ENCODE results near the gene VPS13D. TPM values are rescaled to one million over a fixed set of nuclear protein-coding genes. Genes with fewer than 3 reads are reported as not detected.
"Not testable (repeated sequence)": the region's sequence is repeated elsewhere in the genome, so short reads cannot be mapped to it uniquely, and the experiment has no call there.

VPS13D gene
- total RNA-seq, 2 donors from 2014 or later = 63.5 to 67.6 TPM

- Mint-ChIP-seq H3K4me1 (peaks cover 36% of the 10 kb centered on the region), H3K27me3 (no peaks in the 10 kb centered on the region), H3K27ac (peak overlapping the region; percentile 89), H3K4me3 (peak overlapping the region; percentile 28), H3K36me3 (ENCODE audit: low read depth) (peaks cover 11% of the 10 kb centered on the region)
- H3K9me3 ChIP-seq (ENCODE audit: control insufficient read depth, low read length, poor library complexity, severe bottlenecking) = no peaks in the 10 kb centered on the region
- DNase-seq = no peak
- no peak for ATAC-seq
Measured at GRCh38 chr1:12203216-12204007, 26.4 kb upstream of the VPS13D start.

GRCh38 chr1:12204140-12204539, 25.7 kb upstream of the VPS13D start:
- ATAC-seq (peak; percentile 36), DNase-seq (no peak)
- Mint-ChIP-seq H3K4me1 (peaks cover 42% of the 10 kb centered on the region), H3K4me3 (peak overlapping the region; percentile 28), H3K36me3 (ENCODE audit: low read depth) (peaks cover 11% of the 10 kb centered on the region), H3K27me3 (no peaks in the 10 kb centered on the region), H3K27ac (peak overlapping the region; percentile 89)
- H3K9me3 ChIP-seq (ENCODE audit: control insufficient read depth, low read length, poor library complexity, severe bottlenecking) = no peaks in the 10 kb centered on the region

DNA sequence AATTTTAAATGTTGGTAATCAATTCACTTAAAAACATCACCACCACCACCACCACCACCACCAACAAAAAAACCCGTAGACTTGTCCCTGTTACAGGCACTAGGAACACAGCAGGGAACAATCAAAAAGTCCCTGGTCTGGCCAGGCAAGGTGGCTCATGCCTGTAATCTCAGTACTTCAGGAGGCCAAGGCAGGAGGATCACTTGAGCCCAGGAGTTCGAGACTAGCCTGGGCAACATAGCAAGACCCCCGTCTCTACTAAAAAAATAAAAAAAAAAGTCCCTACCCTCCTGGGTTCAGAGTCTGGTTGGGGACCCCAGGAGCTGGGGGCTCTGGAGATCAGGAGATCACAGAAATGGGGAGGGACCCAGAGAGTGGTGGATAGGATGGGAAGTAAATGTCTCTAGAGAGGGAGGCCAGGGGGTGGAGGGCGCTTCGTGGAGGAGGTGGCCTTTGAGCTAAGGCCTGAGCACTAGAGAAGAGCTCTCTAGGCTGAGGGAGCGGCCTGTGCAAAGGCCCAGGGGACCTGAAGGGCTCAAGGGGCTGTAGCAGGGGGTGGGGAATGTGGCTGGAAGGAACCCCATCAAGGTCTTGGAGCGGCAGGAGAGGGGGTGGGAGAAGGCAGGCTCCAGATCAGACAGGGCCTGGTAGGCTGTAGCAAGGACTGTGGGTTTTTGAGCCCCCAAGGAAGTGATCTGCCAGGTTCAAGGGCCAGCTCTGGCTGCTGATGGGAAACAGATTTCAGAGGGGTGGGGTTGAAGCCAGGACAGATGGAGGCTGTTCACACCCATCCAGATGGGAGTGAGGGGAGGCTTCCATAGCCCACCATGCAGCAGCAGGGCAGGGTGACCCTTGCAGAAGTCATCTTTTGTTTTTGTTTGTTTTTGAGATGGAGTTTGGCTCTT, 24.8 kb upstream of the VPS13D start:
- Mint-ChIP-seq H3K4me3 (no peak overlapping the region), H3K36me3 (ENCODE audit: low read depth) (peaks cover 11% of the 10 kb centered on the region), H3K27ac (peak overlapping the region; percentile 89), H3K4me1 (peaks cover 43% of the 10 kb centered on the region), H3K27me3 (no peaks in the 10 kb centered on the region)
- ATAC-seq (no peak), DNase-seq (no peak)
- H3K9me3 ChIP-seq (ENCODE audit: control insufficient read depth, low read length, poor library complexity, severe bottlenecking) = no peaks in the 10 kb centered on the region

DNA sequence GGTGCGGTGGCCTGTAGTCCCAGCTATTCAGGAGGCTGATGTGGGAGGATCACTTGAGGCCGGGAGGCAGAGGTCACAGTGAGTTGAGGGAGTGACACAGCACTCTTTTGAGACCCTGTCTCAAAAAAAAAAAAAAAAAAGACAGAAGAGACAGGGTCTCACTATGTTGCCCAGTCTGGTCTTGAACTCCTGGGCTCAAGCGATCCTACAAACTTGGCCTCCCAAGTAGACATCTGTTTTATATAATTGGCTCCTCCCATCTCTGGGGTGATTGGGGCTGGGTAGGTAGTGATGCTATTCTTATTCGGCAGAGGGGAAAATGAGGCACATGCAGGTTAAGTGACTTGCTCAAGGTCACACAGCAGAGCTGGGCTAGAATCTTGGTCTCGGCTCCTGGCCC, 23.6 kb upstream of the VPS13D start:
- H3K4me3 Mint-ChIP-seq = no peak overlapping the region
- DNase-seq (no peak), ATAC-seq (no peak)
- H3K4me1 Mint-ChIP-seq = peaks cover 54% of the 10 kb centered on the region
- H3K36me3 Mint-ChIP-seq (ENCODE audit: low read depth) = peaks cover 11% of the 10 kb centered on the region
- no peaks in the 10 kb centered on the region for H3K27me3 Mint-ChIP-seq
- H3K9me3 ChIP-seq (ENCODE audit: control insufficient read depth, low read length, poor library complexity, severe bottlenecking) = no peaks in the 10 kb centered on the region
- peak overlapping the region; percentile 89 for H3K27ac Mint-ChIP-seq

GRCh38 chr1:12206792-12207424, 22.9 kb upstream of the VPS13D start:
- no peak overlapping the region for H3K4me3 Mint-ChIP-seq
- no peak for ATAC-seq
- no peak for DNase-seq
- H3K27ac Mint-ChIP-seq = peak overlapping the region; percentile 89
- H3K27me3 Mint-ChIP-seq = no peaks in the 10 kb centered on the region
- H3K4me1 Mint-ChIP-seq = peaks cover 55% of the 10 kb centered on the region
- peaks cover 11% of the 10 kb centered on the region for H3K36me3 Mint-ChIP-seq (ENCODE audit: low read depth)
- H3K9me3 ChIP-seq (ENCODE audit: control insufficient read depth, low read length, poor library complexity, severe bottlenecking) = no peaks in the 10 kb centered on the region

- Mint-ChIP-seq H3K4me3 (peak overlapping the region; percentile 65), H3K36me3 (ENCODE audit: low read depth) (peaks cover 9% of the 10 kb centered on the region), H3K4me1 (peaks cover 48% of the 10 kb centered on the region), H3K27me3 (no peaks in the 10 kb centered on the region), H3K27ac (peak overlapping the region; percentile 90)
- DNase-seq (no peak), ATAC-seq (no peak)
- H3K9me3 ChIP-seq (ENCODE audit: control insufficient read depth, low read length, poor library complexity, severe bottlenecking) = no peaks in the 10 kb centered on the region
Measured at GRCh38 chr1:12208271-12208670, 21.6 kb upstream of the VPS13D start.

DNA sequence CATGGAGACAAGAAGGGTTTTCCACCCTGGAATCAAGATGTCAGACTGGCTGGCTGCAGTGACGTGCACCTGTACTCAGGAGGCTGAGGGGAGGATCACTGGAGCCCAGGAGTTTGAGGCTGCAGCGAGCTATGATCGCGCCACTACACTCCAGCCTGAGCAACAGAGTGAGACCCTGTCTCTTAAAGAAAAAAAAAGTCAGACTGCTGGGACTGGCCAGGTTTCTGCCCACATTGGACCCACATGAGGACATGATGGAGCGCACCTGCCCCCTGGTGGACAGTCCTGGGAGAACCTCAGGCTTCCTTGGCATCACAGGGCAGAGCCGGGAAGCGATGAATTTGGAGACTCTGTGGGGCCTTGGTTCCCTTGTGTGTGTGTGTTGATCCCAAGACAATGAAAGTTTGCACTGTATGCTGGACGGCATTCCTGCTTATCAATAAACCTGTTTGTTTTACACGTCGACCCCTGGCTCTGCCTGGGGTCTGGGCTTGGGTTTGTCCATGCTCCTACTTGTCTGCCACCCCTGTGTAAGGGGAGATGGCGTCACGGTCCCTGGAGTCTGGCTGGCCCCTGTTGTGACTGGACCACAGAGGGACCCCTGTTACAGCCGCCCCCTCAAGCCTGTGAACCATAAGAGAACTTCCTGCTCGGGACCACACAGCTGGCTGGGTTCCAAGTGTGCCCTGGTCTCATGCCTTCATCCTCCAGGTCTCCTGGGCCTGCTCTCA, 20.9 kb upstream of the VPS13D start:
- H3K4me3 Mint-ChIP-seq = peak overlapping the region; percentile 65
- DNase-seq (peak; percentile 75 to 87 (median 75)), ATAC-seq (peak; percentile 74)
- peak overlapping the region; percentile 90 for H3K27ac Mint-ChIP-seq
- peaks cover 9% of the 10 kb centered on the region for H3K36me3 Mint-ChIP-seq (ENCODE audit: low read depth)
- H3K9me3 ChIP-seq (ENCODE audit: control insufficient read depth, low read length, poor library complexity, severe bottlenecking) = no peaks in the 10 kb centered on the region
- H3K27me3 Mint-ChIP-seq = no peaks in the 10 kb centered on the region
- H3K4me1 Mint-ChIP-seq = peaks cover 42% of the 10 kb centered on the region

GRCh38 chr1:12209495-12209832, 20.4 kb upstream of the VPS13D start:
- peak overlapping the region; percentile 90 for H3K27ac Mint-ChIP-seq
- no peak for ATAC-seq
- H3K9me3 ChIP-seq (ENCODE audit: control insufficient read depth, low read length, poor library complexity, severe bottlenecking) = no peaks in the 10 kb centered on the region
- H3K36me3 Mint-ChIP-seq (ENCODE audit: low read depth) = peaks cover 9% of the 10 kb centered on the region
- no peak overlapping the region for H3K4me3 Mint-ChIP-seq
- peaks cover 42% of the 10 kb centered on the region for H3K4me1 Mint-ChIP-seq
- DNase-seq = no peak
- no peaks in the 10 kb centered on the region for H3K27me3 Mint-ChIP-seq

DNA sequence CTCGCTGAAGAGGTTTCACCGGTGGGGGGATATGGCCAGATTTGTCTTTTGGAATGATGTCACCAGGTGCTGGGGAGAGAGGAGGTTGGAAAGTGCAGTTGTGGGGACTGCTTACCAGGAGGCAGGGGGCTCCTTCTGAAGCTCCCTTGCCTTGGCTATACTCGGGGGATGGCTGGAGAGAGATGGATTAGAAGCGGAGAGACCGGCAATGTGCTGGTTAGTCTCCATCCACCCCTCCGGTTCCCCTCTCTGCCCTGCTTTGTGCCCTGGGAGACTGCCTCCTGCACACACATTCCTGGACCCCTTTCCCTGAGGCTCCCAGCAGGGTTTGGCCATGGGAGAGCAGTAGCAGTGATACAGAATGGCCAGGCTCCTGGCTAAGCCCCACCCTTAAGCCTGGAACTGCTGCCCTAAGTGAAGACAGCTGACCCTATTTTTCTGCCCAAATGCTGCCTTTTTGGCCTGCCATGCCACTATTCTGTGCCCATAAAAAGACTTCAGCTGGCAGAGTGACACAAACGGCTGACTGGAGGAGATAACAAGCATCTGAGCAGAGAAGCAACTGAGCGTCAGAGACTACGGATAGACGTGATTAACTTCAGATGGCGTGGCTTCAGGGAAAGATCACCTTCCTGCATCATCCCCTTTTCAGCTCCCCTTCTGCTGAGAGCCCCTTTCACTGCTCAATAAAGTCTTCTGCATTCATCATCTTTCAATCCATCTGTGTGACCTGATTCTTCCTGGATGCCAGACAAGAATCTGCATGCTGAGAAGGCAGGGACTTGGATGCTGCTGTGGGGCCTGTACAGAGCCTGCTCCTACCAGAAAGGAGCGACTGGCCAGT, 14.5 kb upstream of the VPS13D start:
- H3K4me1 Mint-ChIP-seq = peaks cover 19% of the 10 kb centered on the region
- no peak overlapping the region for H3K27ac Mint-ChIP-seq
- no peak overlapping the region for H3K4me3 Mint-ChIP-seq
- ATAC-seq (no peak), DNase-seq (no peak)
- H3K9me3 ChIP-seq (ENCODE audit: control insufficient read depth, low read length, poor library complexity, severe bottlenecking) = no peaks in the 10 kb centered on the region
- no peaks in the 10 kb centered on the region for H3K36me3 Mint-ChIP-seq (ENCODE audit: low read depth)
- no peaks in the 10 kb centered on the region for H3K27me3 Mint-ChIP-seq

DNA sequence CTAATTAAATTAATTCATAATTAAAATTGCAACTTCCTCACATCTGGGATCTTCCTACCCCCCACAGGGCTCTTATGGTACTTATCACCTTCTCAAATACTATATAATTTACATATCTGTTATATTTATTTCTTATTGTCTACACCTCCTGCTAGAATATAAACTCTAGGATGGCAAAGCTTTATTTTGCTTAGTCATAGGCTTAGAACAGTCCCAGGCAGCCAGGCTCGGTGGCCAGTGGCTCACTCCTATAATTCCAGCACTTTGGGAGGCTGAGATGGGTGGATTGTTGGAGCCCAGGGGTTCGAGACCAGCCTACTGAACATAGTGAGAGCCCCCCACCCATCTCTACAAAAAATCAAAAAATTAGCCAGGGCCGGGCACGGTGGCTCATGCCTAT, 10.0 kb upstream of the VPS13D start:
- ATAC-seq (no peak), DNase-seq (no peak)
- H3K36me3 Mint-ChIP-seq (ENCODE audit: low read depth) = no peaks in the 10 kb centered on the region
- H3K4me3 Mint-ChIP-seq = no peak overlapping the region
- no peaks in the 10 kb centered on the region for H3K27me3 Mint-ChIP-seq
- no peaks in the 10 kb centered on the region for H3K4me1 Mint-ChIP-seq
- H3K9me3 ChIP-seq (ENCODE audit: control insufficient read depth, low read length, poor library complexity, severe bottlenecking) = no peaks in the 10 kb centered on the region
- H3K27ac Mint-ChIP-seq = no peak overlapping the region

- Mint-ChIP-seq H3K27ac (no peak overlapping the region), H3K27me3 (no peaks in the 10 kb centered on the region)
- no peaks in the 10 kb centered on the region for H3K9me3 ChIP-seq (ENCODE audit: control insufficient read depth, low read length, poor library complexity, severe bottlenecking)
Measured at GRCh38 chr1:12220890-12221289, 8.9 kb upstream of the VPS13D start.

DNA sequence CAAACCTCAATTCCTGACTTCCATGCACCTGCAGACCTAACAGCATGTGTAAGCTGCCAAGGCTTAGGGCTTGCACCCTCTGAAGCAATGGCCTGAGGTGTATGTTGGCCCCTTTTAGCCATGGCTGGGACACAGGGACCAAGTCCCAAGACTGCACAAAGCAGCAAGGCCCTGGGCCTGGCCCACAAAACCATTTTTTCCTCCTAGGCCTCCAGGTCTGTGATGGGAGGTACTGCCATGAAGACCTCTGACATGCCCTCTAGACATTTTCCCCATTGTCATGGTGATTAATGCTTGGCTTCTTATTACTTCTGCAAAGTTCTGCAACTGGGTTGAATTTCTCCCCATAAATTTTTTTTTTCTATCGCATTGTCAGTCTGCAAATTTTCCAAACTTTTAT, 7.1 kb upstream of the VPS13D start:
- not testable (repeated sequence) for ATAC-seq; H3K27ac Mint-ChIP-seq; H3K36me3 Mint-ChIP-seq (ENCODE audit: low read depth); DNase-seq; H3K4me3 Mint-ChIP-seq; H3K9me3 ChIP-seq (ENCODE audit: control insufficient read depth, low read length, poor library complexity, severe bottlenecking); H3K4me1 Mint-ChIP-seq; H3K27me3 Mint-ChIP-seq

More at GRCh38 chr1:12220890-12221289, 8.9 kb upstream of the VPS13D start:
- no peak for DNase-seq
- no peaks in the 10 kb centered on the region for H3K4me1 Mint-ChIP-seq
- no peak for ATAC-seq
- H3K4me3 Mint-ChIP-seq = no peak overlapping the region
- H3K36me3 Mint-ChIP-seq (ENCODE audit: low read depth) = no peaks in the 10 kb centered on the region
